Measurements from ENCODE around the gene ZNF516. TPM values are rescaled to one million over a fixed set of nuclear protein-coding genes. Genes with fewer than 3 reads are reported as not detected.

ZNF516 gene
- total and polyA plus RNA-seq, 10 of the 15 experiments (the other 5 are each of a cell fraction or from before 2014, with no cell fraction given) = 2.0 to 32.0 (median 8.3) TPM

DNA sequence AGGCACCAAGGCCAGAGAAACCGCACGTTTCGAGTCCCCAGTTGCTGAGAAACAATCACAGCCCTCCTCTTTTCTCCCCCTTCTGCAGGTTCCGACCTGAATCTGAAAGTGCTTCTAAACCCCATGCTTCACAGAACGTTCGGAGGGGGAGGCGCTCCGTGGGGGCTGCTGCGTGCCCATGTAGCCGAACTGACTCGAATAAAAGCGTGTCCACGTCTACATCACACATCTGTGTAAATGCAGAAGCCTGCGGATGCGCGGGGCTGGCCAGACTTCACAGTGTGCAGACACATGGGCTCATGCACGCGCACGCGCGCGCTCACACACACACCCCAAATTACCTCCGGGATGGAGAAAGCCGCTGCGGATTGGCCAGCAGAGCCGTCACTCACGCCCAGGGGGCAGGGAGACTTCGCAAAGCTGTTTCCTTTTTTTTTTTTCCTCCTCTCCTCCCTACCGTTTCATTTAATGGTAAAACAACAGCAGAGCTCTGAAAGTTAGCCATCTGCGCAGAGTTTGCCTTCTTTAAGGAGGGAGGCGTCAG, 2.3 kb downstream of the ZNF516 start (continued):
- TF ChIP-seq, protein P1, sequence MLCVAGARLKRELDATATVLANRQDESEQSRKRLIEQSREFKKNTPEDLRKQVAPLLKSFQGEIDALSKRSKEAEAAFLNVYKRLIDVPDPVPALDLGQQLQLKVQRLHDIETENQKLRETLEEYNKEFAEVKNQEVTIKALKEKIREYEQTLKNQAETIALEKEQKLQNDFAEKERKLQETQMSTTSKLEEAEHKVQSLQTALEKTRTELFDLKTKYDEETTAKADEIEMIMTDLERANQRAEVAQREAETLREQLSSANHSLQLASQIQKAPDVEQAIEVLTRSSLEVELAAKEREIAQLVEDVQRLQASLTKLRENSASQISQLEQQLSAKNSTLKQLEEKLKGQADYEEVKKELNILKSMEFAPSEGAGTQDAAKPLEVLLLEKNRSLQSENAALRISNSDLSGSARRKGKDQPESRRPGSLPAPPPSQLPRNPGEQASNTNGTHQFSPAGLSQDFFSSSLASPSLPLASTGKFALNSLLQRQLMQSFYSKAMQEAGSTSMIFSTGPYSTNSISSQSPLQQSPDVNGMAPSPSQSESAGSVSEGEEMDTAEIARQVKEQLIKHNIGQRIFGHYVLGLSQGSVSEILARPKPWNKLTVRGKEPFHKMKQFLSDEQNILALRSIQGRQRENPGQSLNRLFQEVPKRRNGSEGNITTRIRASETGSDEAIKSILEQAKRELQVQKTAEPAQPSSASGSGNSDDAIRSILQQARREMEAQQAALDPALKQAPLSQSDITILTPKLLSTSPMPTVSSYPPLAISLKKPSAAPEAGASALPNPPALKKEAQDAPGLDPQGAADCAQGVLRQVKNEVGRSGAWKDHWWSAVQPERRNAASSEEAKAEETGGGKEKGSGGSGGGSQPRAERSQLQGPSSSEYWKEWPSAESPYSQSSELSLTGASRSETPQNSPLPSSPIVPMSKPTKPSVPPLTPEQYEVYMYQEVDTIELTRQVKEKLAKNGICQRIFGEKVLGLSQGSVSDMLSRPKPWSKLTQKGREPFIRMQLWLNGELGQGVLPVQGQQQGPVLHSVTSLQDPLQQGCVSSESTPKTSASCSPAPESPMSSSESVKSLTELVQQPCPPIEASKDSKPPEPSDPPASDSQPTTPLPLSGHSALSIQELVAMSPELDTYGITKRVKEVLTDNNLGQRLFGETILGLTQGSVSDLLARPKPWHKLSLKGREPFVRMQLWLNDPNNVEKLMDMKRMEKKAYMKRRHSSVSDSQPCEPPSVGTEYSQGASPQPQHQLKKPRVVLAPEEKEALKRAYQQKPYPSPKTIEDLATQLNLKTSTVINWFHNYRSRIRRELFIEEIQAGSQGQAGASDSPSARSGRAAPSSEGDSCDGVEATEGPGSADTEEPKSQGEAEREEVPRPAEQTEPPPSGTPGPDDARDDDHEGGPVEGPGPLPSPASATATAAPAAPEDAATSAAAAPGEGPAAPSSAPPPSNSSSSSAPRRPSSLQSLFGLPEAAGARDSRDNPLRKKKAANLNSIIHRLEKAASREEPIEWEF (IDR thresholded peaks at IDR 0.05; ENCODE audit: insufficient replicate concordance, low read depth, low read length) = no peak
- peak; percentile 22; the same call in 1 of the 2 replicates for TF ChIP-seq ESRRA (IDR thresholded peaks at IDR 0.05; ENCODE audit: low read length)
- 0 out of 2 replicates have a peak, but pooled peaks have one; percentile 27 for TF ChIP-seq EED (IDR thresholded peaks at IDR 0.05; ENCODE audit: low read depth)
- TF ChIP-seq IKZF1 (conservative IDR thresholded peaks at IDR 0.05) = peak; percentile 29; the same call in 1 of the 2 replicates
- TF ChIP-seq POU2F2 (IDR thresholded peaks at IDR 0.05; ENCODE audit: borderline replicate concordance, low read depth, low read length) = peak; percentile 69; the same call in 1 of the 3 replicates
- TF ChIP-seq ZSCAN29 (IDR thresholded peaks at IDR 0.05) = no peak
- TF ChIP-seq ATF7 (IDR thresholded peaks at IDR 0.05; ENCODE audit: low read depth) = peak; percentile 40; the same call in 1 of the 2 replicates
- no peak for TF ChIP-seq PAX5 (IDR thresholded peaks at IDR 0.05; ENCODE audit: borderline replicate concordance, low read depth, low read length)
- TF ChIP-seq SMAD1 (IDR thresholded peaks at IDR 0.05; ENCODE audit: low read depth, partially characterized antibody) = no peak
- peak; percentile 64 for TF ChIP-seq CHD2 (IDR thresholded peaks at IDR 0.05; ENCODE audit: borderline replicate concordance, low read depth, low read length)
- peak; percentile 69; the same call in 1 of the 2 replicates for TF ChIP-seq NR2C1 (IDR thresholded peaks at IDR 0.05)
- TF ChIP-seq, protein P2, sequence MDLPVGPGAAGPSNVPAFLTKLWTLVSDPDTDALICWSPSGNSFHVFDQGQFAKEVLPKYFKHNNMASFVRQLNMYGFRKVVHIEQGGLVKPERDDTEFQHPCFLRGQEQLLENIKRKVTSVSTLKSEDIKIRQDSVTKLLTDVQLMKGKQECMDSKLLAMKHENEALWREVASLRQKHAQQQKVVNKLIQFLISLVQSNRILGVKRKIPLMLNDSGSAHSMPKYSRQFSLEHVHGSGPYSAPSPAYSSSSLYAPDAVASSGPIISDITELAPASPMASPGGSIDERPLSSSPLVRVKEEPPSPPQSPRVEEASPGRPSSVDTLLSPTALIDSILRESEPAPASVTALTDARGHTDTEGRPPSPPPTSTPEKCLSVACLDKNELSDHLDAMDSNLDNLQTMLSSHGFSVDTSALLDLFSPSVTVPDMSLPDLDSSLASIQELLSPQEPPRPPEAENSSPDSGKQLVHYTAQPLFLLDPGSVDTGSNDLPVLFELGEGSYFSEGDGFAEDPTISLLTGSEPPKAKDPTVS (IDR thresholded peaks at IDR 0.05; ENCODE audit: low read depth, low read length) = no peak
- TF ChIP-seq CREM (IDR thresholded peaks at IDR 0.05; ENCODE audit: low read depth) = peak; percentile 63; the same call in 1 of the 2 replicates
- TF ChIP-seq, protein P3, sequence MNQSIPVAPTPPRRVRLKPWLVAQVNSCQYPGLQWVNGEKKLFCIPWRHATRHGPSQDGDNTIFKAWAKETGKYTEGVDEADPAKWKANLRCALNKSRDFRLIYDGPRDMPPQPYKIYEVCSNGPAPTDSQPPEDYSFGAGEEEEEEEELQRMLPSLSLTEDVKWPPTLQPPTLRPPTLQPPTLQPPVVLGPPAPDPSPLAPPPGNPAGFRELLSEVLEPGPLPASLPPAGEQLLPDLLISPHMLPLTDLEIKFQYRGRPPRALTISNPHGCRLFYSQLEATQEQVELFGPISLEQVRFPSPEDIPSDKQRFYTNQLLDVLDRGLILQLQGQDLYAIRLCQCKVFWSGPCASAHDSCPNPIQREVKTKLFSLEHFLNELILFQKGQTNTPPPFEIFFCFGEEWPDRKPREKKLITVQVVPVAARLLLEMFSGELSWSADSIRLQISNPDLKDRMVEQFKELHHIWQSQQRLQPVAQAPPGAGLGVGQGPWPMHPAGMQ (IDR thresholded peaks at IDR 0.05; ENCODE audit: borderline replicate concordance) = no peak
- no peak for TF ChIP-seq MTA2 (IDR thresholded peaks at IDR 0.05; ENCODE audit: low read depth)

All from GM12878 (cell line).